ENCODE results near the gene RERE. TPM values are rescaled to one million over a fixed set of nuclear protein-coding genes. Genes with fewer than 3 reads are reported as not detected.

The RERE gene
- total RNA-seq, 2 experiments from 2014 or later: 73.1 to 211 TPM

GRCh38 chr1:8565802-8566201 is 251.6 kb downstream of the RERE start:
- intact Hi-C loops (cut with micrococcal nuclease; ENCODE audit: unreplicated experiment): no loop called here
- no peak overlapping the region for H3K4me2 ChIP-seq (ENCODE audit: low read length)
- no TSS peak for BruUV-seq (replicated peaks)

GRCh38 chr1:8563944-8564537 is 253.4 kb downstream of the RERE start:
- CTCF ChIA-PET (ENCODE audit: unreplicated experiment): no interaction called here
- Histone ChIP-seq H3K4me1 (ENCODE audit: insufficient read depth, low read length, poor library complexity, severe bottlenecking) (peaks cover 42% of the 10 kb centered on the region), H3K79me2 (ENCODE audit: insufficient read depth, low read depth, low read length) (peaks cover 12% of the 10 kb centered on the region; the same call in 1 of the 2 replicates), H3K9me3 (ENCODE audit: low read length) (no peaks in the 10 kb centered on the region), H4K20me1 (ENCODE audit: insufficient read depth, low read length) (no peaks in the 10 kb centered on the region), H3K4me2 (ENCODE audit: low read length) (no peak overlapping the region), H2AFZ (ENCODE audit: low read length) (no peak overlapping the region), H3K36me3 (ENCODE audit: insufficient read depth, low read length) (no peaks in the 10 kb centered on the region), H3K4me3 (ENCODE audit: low read depth, low read length, poor library complexity, severe bottlenecking) (no peak overlapping the region), H3K9me2 (ENCODE audit: insufficient read depth, low read length) (no peaks in the 10 kb centered on the region), H3K27ac (ENCODE audit: low read depth, low read length, poor library complexity, severe bottlenecking) (no peak overlapping the region)
- intact Hi-C loops (cut with micrococcal nuclease; ENCODE audit: unreplicated experiment): loop anchor here (5.0 kb wide), 1 partner anchor 108 kb away; no protein-coding TSS in a partner anchor
- POLR2A ChIA-PET: interaction anchor here (0.6 kb wide), 1 partner anchor 501 kb away, joined by 3 read pairs; no protein-coding TSS in a partner anchor
- TF ChIP-seq EZH2phosphoT487 (IDR thresholded peaks at IDR 0.05; ENCODE audit: borderline replicate concordance, low read depth, low read length) (no peak), CTCF (conservative IDR thresholded peaks at IDR 0.05; ENCODE audit: low read length) (no peak)
- DNase-seq (ENCODE audit: low spot score): no peak
- no TSS peak for BruUV-seq (replicated peaks)

More at GRCh38 chr1:8565802-8566201, 251.6 kb downstream of the RERE start:
- Histone ChIP-seq H3K9me2 (ENCODE audit: insufficient read depth, low read length) (no peaks in the 10 kb centered on the region), H3K9me3 (ENCODE audit: low read length) (no peaks in the 10 kb centered on the region), H3K36me3 (ENCODE audit: insufficient read depth, low read length) (no peaks in the 10 kb centered on the region), H2AFZ (ENCODE audit: low read length) (no peak overlapping the region), H3K27ac (ENCODE audit: low read depth, low read length, poor library complexity, severe bottlenecking) (no peak overlapping the region), H3K79me2 (ENCODE audit: insufficient read depth, low read depth, low read length) (peaks cover 8% of the 10 kb centered on the region; the same call in 1 of the 2 replicates), H4K20me1 (ENCODE audit: insufficient read depth, low read length) (no peaks in the 10 kb centered on the region), H3K4me3 (ENCODE audit: low read depth, low read length, poor library complexity, severe bottlenecking) (no peak overlapping the region), H3K4me1 (ENCODE audit: insufficient read depth, low read length, poor library complexity, severe bottlenecking) (peaks cover 34% of the 10 kb centered on the region)
- TF ChIP-seq EZH2phosphoT487 (IDR thresholded peaks at IDR 0.05; ENCODE audit: borderline replicate concordance, low read depth, low read length) (no peak), CTCF (conservative IDR thresholded peaks at IDR 0.05; ENCODE audit: low read length) (no peak)
- CTCF ChIA-PET (ENCODE audit: unreplicated experiment): no interaction called here
- POLR2A ChIA-PET: no interaction called here
- DNase-seq (ENCODE audit: low spot score): no peak

Measured in OCI-LY7 (cell line).